Activated CD4-positive, alpha-beta T cell treated with anti-CD3 and anti-CD28 coated beads, Interleukin-2, amount 50 U/mL, for 1 hour (primary cell): ENCODE measurements around the gene FAM20B.
A peak's percentile ranks its signal among the peaks of the same experiment; 100 is the strongest.

Source experiments
- DNase-seq: peaks from one replicate; pipeline ENCODE4 v3.0.0-alpha.2; 2020

Gene FAM20B

DNA sequence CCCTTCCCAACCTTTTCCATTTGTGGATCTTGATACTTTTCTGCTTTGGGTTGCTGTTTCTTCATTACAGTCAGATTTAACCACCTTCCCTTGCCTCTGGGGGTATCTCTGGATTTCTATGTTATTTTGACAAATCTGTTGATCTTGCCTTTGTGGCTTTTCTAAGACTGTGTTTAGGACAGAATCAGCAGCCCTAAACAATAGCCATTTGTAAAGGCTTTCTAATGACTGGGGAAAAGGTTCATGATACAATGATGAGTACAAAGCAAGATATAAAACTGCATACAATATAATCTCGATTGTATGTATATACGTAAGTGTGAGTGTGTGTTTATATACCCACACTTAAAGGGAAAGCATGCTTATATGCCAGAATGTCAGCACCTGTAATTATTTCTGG is 27.8 kb downstream of the FAM20B start:
- DNase-seq: no peak

DNA sequence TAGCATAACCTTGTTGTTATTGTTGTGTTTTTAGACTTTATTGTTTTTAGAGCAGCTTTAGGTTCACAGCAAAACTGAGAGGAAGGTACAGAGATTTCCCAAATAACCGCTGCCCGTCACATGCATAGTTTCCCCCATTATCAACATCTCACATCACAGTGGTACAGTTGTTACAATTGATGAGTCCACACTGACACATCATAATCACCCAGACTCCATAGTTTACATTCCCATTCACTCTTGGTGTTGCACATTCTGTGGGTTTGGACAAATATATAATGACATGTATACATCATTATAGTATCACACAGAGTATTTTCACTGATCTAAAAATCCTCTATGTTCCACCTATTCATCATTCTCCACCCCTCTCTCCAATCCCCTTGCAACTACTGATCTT is 30.2 kb downstream of the FAM20B start:
- no peak for DNase-seq

DNA sequence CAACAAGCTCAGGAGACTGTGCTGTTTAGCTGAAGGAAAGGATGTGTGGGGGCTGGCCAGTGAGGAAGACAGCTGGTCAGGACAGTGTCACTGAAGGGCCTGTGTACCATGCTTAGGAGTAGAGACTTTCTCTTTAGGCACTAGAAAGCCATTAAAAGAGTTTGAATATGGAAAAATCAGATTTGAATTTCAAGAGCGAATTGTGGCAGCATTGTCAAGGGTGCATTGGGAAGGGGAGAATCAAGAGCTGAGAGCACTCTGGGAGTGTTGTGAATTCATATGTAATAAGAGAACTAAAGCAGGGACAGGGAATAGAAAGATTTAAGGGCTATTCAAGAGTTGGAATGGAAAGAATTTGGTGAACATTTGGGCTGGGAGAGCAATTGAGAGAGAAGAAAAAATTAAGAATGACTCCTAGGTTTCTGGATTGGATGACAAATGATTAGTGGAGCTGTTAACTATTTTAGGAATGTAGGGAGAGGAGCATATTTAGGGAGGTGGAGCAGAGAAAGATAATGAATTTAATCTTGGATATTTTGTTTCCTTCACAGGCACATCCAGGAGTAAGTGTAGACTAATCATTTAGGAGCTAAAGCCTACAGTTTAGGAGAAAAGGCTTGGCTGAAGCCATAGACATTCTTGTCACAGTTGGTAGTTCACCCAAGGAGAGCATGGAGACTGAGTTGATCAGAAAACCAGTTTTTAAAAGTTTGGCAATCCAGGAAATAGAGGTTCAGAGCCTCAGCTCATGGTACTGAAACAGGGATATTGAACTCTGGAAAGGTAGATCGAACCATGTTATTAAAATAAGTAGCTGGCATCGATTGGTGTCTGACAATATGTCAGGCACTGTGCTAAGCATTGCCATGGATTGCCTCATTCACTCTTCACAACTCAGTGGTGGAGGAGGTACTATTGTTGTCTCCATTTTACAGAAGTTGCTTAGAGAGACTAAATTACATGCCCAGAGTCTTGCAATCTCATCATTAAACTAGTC is 33.1 kb downstream of the FAM20B start:
- DNase-seq: no peak

DNA sequence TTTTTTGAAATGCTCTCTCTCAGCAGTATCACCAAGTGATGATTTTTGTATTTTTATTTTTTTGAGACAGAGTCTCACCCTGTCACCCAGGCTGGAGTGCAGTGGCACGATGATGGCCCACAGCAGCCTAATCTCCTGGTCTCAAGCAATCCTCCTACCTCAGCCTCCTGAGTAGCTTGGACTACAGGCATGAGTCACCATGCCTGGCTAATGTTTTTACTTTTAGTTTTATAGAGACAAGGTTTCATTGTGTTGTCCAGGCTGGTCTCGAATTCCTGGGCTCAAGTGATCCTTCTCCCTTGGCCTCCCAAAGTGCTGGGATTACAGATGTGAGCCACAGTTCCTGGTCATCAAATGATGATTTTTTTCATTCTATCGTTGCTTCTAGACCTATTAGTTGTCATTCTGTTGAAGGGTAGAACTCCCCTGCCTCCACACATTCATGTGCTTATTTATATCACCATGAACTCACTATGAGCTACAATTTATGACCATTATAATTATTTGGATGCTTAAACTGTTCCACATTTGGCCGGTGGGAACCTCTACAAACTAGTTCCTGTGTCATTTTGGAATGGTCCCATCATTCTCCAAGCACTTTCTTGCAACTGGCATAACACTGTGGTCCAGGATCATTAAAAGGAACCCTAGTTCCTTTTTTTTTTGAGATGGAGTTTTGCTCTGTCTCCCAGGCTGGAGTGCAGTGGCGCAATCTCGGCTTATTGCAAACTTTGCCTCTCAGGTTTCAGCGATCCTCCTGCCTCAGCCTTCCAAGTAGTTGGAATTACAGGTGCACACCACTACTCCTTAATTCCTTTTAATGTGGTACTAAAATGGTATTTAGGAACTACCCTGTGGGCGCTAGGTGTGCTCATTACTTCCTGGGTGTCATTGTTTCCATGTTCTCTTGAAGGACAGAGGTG is 35.9 kb downstream of the FAM20B start:
- no peak for DNase-seq

DNA sequence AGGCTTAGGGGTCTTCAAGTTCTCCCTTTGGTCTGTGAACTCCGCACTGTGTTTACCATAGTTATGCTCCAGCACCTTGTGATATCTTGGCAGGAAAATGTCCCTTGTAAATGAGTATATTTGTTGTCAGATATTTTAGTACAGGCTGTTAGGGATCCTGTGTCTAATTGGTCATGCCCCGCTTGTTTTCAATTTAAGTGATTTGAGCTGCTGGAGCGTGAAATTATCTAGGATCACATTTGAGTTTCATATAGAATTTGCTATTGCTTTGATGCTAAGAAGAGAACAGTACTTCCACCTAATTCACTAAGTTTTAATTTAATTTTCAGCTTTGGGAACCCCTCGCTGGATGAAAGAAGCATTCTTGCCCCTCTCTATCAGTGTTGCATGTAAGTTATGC is 40.8 kb downstream of the FAM20B start:
- no peak for DNase-seq

DNA sequence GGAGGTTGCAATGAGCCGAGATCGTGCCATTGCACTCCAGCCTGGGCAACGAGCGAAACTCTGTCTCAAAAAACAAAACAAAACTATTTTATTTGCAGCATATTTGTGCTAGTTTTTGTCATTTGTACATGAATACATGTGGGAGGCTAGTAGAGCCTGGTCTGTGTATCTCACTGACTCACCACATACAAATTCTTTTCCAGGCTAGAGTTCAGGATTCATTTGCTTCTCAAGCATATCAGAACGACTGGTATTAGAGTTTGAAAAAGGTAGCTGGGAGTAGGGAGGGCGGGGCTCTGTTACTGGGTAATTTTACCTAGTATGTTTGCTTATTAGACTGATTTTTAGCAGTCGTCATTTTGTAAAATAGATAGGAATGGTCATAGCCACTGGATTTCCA is 51.7 kb downstream of the FAM20B start:
- DNase-seq: no peak

DNA sequence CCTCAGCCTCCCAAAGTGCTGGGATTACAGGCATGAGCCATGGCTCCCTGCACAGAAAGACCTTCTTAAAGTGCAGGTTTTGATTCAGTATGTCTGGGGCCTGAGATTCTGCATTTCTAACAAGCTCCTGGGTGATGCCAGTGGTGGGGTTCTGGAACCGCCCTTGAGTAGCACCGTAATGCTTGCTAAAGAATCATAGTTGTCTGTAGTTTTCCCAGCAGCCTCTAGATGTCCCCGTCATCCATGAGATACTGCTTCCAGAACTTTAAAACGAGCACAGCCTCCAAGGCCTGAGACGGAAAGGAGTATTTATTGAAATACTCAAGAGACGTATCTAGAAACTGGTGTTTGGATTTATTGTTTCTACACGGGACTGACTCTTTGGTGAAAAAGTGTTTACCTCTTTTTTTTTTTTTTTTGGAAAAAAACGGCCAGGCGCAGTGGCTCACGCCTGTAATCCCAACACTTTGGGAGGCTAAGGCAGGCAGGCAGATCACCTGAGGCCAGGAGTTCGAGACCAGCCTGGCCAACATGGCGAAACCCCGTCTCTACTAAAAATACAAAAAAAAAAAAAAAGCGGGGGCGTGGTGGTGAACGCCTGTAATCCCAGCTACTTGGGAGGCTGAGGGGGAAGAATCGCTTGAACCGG is 53.5 kb downstream of the FAM20B start:
- DNase-seq: peak; percentile 40

DNA sequence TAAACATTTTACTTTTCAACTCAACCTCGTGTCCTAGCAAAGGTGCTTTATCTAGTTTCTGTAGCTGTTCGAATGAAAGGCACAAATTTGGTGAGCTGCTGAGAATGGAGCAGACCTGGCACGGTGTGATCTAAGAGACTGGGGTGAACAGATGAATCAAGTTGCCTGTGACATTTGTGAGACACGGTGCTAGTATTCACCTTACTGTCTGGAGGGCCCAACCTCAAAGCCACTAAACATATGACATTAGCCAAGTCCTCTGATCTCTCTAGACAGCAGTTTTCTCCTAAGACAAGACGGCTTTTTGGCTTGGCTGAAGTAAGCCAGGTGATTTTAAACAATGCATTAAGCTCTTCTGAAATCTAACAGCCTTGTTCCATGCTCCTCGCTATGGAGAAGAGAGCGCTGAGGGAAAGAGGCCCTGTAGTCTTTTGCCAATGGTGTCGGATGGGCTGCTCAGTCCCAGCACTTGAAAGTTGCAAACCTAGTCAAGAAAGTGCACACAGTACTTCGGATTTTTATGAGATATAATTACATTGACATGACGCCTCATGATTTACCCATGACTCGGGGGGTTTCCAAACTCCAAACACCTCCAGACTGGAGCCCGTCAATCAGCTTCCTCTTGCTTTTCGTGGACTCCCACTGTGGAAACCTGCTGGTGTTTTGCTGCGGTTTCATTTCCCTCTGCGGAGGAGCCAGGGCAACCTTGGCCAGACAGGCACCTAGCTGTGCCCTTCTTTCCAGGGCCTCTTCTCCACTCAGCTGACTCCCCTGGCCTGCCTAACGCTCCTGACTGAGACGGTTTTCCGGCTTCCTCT is 55.4 kb downstream of the FAM20B start:
- DNase-seq: peak; percentile 25

DNA sequence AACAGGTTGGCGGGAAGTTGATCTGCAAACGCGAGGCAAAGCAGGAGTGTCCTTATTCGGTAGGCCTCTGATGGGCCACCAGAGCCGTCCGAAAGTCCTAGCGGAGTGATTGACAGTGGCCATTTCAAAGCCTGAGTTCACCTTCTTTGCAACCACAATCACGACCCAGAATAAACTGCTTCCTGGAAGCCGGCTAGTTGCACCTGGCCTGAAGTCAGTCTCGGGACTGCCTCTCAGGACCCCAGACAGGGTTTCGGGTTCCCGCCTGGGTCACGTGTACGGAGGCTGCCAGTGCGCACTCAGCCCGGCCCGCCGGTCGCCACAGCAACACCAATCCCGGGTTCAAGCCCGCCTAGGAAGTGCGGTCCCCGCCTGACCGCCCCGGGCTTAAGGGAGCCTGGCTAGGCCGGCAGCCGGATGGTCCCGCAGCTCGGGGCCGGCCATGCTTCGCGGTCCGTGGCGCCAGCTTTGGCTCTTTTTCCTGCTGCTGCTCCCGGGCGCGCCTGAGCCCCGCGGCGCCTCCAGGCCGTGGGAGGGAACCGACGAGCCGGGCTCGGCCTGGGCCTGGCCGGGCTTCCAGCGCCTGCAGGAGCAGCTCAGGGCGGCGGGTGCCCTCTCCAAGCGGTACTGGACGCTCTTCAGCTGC is 56.1 kb downstream of the FAM20B start, which contains the start of gene TOR3A:
Gene TOR3A, plus strand, starts transcription at position 384 of the 646 bp plus-strand sequence. Its CDS starts 59 bp downstream, at position 443.
- peak; percentile 70 for DNase-seq

DNA sequence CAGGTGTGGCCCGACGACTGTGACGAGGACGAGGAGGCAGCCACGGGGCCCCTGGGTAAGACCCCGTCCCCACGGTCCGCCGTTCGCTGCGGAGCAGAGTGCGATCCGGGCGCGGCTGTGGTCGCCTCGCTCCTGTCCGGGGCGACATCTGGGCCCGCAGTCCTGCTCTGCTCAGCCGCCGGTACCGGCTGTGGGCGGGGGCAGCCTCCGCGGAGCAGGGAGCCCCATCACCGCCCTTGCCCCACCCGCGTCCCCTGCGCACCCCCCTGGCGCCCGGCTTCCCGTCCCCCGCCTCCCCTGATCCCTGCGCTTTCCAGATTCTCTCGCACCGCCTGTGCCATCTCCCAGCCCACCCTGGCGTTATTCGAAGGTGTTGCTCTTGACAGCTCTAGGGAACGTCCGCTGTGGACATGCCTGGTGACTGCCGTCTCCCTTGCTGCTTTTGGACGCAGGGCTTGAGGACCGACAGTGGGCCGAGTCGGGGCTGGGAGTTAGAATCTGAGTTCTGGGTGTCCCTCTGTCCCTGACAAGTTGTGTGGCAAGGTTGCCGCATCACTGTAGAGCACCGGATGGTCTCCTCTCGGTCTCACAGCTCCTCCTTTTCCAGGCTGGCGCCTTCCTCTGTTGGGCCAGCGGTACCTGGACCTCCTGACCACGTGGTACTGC is 56.8 kb downstream of the FAM20B start:
- peak; percentile 25 for DNase-seq

DNA sequence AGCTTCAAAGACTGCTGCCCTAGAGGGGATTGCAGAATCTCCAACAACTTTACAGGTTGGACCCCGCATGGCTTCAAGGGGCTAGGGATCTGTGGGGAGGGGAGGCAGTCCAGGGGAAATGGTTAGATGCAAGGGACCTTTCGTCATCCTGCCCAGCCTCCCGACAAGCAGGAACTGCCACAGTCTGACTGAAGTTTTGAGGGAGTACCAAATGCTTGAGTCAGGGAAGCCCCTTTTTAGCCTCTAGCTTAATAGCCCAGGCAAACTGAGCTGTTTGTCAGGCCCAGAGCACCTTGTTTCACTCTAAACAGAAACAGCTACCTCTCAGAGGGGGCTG is 57.3 kb downstream of the FAM20B start:
- no peak for DNase-seq

DNA sequence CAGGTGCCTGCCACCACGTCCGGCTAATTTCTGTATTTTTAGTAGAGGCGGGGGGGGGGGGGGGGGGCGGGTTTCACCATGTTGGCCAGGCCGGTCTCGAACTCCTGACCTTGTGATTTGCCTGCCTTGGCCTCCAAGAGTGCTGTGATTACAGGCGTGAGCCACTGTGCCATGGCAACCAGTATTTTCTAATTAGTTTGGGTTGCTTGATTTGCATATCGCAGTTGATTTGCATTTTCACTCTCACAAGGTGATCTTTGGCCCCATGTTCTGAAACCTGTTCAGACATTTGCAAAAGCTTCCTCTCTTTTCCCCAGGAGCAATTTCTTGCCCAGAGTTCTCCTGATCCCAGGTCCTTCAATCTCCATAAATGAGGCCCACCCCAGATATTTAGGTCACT is 57.8 kb downstream of the FAM20B start:
- DNase-seq: no peak

DNA sequence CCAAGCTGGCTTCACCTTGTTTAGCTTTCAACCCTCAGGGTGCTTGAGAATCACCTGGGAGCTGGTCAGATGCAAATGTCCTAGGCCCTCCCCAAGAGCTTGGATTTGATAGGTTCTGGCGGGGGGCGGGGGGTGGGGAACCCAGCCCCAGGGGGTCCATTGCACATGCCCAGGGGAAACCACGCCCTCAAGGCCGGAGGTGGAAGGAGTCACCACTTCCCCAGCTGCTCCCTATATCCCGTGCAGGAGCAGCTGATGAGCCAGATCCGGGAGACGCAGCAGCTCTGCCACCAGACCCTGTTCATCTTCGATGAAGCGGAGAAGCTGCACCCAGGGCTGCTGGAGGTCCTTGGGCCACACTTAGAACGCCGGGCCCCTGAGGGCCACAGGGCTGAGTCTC is 62.0 kb downstream of the FAM20B start:
- no peak for DNase-seq

DNA sequence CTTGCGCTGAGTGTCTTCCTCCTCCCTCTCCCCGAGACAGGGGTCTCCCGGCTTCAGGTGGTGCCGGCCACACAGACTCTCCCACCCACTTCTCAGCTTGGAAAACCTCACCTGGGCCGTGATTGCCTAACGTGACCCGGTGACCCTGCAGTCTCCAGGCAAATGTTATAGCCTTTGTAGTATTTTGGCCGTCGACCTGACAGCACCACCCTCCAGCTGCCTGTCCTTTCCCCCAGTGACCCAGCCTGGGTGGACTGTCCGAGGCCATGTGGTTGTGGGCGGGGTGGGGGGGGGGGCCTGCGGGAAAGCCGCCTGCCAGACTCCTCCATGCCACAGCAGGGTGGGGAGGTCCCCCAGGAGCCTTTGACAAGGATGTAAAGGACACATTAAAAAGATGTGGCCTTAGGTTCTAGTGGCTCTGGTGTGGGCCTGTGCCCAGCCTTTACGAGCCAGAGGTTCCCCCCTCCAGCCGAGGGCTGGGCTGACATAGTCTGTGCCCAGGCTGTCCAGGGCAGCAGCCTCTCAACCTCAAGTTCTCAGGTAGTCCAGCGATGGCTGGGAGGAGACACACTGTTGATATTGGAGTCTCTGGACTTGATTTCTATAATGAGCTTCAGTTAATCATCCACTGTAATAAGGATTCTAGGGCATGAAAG is 64.3 kb downstream of the FAM20B start:
- no peak for DNase-seq

DNA sequence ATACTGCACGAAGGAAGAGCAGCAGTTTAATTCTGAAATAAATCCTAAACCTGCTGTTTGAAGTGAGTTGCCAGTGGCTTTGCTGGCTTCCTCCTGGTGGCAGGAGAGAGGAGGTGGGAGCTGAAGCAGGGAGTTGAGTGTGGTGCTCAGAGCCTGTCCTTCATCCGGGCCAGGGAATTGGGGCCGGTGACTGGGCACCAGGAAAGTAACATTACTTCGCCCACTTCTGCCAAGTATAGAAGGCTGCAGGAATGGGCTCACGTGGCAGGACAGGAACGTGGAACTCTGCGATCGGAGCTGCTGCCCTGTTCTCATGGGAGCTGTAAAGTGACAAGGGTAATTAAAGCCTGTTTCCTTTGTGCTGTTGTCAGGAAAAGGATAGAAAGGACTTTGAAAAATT is 64.8 kb downstream of the FAM20B start:
- no peak for DNase-seq

DNA sequence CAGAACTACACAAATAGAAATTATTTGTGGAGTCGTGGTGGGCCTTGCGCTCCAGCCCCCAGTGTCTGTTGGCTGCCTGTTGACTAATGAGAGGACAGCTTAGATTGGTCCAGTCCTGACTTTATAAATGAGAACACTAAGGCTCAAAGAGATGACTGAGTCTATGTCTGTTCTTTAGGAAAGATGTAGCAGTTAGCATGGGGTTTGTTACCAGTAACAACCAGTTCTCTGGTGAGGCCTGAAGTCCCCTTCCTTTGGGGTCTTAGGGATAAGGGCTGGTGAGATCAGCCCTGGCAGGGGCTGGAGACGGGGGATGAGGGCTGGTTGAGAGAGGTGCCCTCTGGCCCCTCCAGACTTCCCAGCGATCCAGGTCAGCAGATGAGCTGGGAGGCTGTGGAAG is 65.2 kb downstream of the FAM20B start:
- DNase-seq: no peak

DNA sequence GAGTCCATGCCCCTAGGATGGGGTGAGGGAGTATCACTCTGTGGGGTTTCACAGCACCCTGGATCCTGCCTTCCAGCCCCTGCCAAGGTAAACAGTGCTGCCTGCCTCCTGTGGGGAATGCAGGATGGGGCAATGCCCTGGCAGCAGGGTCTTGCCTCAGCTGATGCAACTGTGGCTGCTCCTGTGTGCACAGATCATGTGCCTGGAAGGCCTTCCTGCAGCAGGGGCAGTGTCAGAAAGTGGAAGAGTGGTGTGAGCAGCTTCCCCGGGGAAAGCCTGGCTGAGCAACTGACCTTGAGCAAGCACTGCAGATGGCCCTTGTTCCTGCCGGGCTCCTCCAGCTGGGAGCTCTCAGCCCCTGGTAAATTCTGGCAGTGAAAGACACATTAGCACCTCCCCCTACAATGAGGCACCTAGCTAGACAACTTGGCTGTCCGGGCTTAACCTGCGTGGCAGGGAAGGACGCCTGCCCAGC is 66.0 kb downstream of the FAM20B start:
- no peak for DNase-seq

DNA sequence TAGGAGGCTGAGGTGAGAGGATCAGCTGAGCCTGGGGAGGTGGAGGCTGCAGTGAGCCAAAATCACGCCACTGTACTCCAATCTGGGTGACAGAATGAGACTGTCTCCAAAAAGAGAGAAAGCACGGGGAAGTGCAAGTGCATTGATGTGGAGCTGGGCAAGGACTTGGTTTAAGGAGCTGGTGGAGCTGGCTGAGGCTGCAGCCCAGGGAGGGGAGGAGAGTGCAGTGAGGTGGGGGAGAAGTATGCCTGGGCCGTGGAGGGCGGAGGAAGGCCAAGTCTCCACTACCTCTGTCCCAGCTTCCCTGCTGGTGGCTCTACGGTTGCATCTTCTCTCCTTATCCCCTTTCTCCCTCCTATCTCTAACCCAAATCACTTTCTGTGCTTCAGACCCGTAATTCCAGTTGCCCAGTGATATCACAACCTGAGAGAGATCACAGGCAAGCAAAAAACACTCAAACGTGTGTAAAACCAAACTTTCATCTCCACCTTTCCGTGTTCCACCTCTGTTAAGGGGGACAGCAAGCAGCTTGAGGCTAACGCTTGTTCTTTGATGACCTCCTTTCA is 67.3 kb downstream of the FAM20B start:
- no peak for DNase-seq

DNA sequence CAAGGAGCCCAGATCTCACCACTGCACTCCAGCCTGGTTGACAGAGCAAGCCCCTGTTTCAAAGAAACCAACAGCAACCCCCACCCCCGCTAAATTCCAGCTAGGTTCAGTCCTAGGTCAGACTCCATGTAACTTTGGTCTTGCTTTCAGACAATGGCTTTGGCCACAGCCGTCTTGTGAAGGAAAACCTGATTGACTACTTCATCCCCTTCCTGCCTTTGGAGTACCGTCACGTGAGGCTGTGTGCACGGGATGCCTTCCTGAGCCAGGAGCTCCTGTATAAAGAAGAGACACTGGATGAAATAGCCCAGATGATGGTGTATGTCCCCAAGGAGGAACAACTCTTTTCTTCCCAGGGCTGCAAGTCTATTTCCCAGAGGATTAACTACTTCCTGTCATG is 69.1 kb downstream of the FAM20B start:
- no peak for DNase-seq

DNA sequence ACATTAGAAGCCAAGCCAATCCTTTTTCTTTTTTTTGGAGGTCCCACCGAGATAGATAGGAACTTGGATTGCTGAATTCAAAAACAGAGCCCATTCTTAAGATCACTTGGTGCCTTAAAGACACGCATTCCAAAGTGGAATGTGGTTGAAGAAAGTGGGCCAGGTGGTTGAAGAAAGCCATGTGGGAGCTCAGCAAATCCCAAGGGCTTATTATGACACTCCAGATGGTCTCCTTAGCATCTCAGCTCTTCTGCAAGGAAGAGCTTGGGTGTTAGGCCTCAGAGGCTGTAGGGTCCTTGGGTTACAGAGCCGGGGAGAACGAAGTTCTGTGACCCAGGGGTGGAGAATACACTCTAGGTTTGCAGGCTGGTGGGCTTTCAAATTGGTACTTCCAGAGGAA is 69.7 kb downstream of the FAM20B start:
- no peak for DNase-seq
